Measurements from ENCODE around the gene SLC7A1. TPM values are rescaled to one million over a fixed set of nuclear protein-coding genes. Genes with fewer than 3 reads are reported as not detected.

SLC7A1 gene
- total and polyA plus RNA-seq, 7 donors: 2.4 to 25.6 (median 15.0) TPM

DNA sequence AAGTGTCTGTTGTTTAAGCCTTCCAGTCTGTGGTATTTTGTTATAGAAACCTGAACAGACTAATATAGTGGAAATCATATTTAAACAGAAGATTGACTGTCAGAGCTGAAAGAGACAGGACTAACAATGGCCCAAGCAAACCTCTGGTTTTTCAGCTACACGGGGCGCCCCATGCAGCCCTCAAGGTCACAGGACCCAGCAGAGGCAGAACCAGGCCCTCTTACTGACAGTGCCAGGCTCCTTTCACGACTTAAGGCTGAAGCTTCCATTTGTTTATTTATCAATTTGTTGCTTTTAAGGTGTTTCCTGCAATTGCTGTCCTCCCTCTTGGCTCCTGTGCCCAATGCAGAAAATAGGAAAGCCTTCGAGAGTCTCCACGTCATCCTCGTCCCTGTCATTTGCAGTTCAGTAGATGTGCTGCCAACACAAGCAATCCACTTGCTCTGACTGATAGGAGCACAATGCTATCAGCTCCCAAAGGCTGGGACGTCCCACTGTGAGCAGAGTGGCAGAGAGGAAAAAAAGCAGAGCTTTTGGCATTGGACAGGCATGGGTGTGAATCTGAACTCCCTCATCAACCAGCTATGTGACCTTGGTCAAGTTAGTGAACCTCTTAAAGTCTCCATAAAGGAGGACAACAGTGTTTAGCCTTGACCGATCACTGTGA lies 10.5 kb upstream of the SLC7A1 start:
- H3K27ac ChIP-seq: no peak overlapping the region
- no peaks in the 10 kb centered on the region for H3K4me1 ChIP-seq
- H3K27me3 ChIP-seq: no peaks in the 10 kb centered on the region
- WGBS, 2 donors: 80 to 85% methylated on average over 8 of the region's 8 CpGs
- DNase-seq: no peak
- no peak overlapping the region for H3K4me3 ChIP-seq
- intact Hi-C loops (cut with DNase I): no loop called here
- TF ChIP-seq EP300 (IDR thresholded peaks at IDR 0.05): no peak
- TF ChIP-seq POLR2A (IDR thresholded peaks at IDR 0.05): no peak
- TF ChIP-seq, protein P1, sequence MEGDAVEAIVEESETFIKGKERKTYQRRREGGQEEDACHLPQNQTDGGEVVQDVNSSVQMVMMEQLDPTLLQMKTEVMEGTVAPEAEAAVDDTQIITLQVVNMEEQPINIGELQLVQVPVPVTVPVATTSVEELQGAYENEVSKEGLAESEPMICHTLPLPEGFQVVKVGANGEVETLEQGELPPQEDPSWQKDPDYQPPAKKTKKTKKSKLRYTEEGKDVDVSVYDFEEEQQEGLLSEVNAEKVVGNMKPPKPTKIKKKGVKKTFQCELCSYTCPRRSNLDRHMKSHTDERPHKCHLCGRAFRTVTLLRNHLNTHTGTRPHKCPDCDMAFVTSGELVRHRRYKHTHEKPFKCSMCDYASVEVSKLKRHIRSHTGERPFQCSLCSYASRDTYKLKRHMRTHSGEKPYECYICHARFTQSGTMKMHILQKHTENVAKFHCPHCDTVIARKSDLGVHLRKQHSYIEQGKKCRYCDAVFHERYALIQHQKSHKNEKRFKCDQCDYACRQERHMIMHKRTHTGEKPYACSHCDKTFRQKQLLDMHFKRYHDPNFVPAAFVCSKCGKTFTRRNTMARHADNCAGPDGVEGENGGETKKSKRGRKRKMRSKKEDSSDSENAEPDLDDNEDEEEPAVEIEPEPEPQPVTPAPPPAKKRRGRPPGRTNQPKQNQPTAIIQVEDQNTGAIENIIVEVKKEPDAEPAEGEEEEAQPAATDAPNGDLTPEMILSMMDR (IDR thresholded peaks at IDR 0.05): no peak
- H3K9me3 ChIP-seq: no peaks in the 10 kb centered on the region
- no peaks in the 10 kb centered on the region for H3K36me3 ChIP-seq

DNA sequence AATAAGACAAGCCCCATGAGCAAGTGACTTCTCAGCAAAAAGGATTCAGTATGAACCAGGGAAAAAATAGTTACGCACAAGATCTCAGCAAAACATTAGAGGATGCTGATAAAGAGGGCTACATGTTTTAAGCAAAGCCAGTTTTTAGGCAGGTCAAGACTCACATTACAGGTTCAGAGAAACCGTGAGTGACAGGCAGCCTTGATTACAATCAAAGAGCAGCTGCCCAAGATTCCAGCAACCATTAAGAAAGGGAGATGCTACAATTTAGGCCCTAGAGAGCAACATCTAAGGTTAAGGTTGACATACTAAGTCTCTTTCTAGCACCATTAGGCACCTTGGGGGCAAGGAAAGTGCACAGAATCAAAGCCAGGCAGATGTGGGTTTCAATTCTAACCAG lies 2.8 kb upstream of the SLC7A1 start:
- no peaks in the 10 kb centered on the region for H3K9me3 ChIP-seq
- TF ChIP-seq EP300 (IDR thresholded peaks at IDR 0.05): no peak
- no peak for TF ChIP-seq POLR2A (IDR thresholded peaks at IDR 0.05)
- TF ChIP-seq, protein P1 (IDR thresholded peaks at IDR 0.05): no peak
- no peak for TF ChIP-seq POLR2AphosphoS5 (IDR thresholded peaks at IDR 0.05)
- peaks cover 0 to 19% (median 6%) of the 10 kb centered on the region in 4 donors for H3K4me1 ChIP-seq
- intact Hi-C loops (cut with DNase I): loop anchor here (5.0 to 10.0 kb wide), 4 partner anchors 164 to 1206 kb away; partner anchors contain the start of gene HMGB1
- H3K36me3 ChIP-seq: no peaks in the 10 kb centered on the region
- no peaks in the 10 kb centered on the region for H3K27me3 ChIP-seq
- WGBS, 2 donors: 92 to 95% methylated on average over 2 of the region's 2 CpGs
- DNase-seq: no peak
- H3K4me3 ChIP-seq: no peak overlapping the region
- no peak overlapping the region for H3K27ac ChIP-seq

DNA sequence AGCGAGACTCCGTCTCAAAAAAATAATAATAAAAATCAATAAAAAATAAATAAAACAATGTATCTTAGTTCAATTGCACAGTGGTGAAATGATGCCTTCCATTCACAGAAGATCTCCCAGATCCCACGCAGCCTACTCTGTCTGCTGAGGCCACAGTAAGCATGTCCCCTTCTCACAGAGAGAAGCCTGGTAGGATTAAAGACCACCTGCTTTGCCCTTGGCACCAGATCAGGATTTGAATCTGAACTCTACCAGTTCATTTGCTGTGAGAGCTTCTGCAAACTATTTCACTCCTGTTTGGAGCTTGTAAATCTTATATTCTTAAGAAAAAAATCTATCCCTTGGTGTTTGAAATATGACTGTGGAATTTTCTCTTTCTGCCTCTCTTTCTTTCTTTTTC lies 2.2 kb upstream of the SLC7A1 start:
- no peak for DNase-seq
- no peak overlapping the region for H3K4me3 ChIP-seq
- intact Hi-C loops (cut with DNase I): loop anchor here (5.0 to 10.0 kb wide), 4 partner anchors 163 to 1207 kb away; partner anchors contain the start of gene HMGB1
- no peak overlapping the region for H3K27ac ChIP-seq
- 96% methylated on average over 3 of the region's 3 CpGs for WGBS, 2 donors
- no peaks in the 10 kb centered on the region for H3K9me3 ChIP-seq
- no peaks in the 10 kb centered on the region for H3K36me3 ChIP-seq
- H3K4me1 ChIP-seq: peaks cover 0 to 25% (median 7%) of the 10 kb centered on the region in 4 donors
- no peak for TF ChIP-seq POLR2A (IDR thresholded peaks at IDR 0.05)
- TF ChIP-seq POLR2AphosphoS5 (IDR thresholded peaks at IDR 0.05): no peak
- TF ChIP-seq, protein P1 (IDR thresholded peaks at IDR 0.05): no peak
- no peak for TF ChIP-seq EP300 (IDR thresholded peaks at IDR 0.05)
- H3K27me3 ChIP-seq: no peaks in the 10 kb centered on the region

DNA sequence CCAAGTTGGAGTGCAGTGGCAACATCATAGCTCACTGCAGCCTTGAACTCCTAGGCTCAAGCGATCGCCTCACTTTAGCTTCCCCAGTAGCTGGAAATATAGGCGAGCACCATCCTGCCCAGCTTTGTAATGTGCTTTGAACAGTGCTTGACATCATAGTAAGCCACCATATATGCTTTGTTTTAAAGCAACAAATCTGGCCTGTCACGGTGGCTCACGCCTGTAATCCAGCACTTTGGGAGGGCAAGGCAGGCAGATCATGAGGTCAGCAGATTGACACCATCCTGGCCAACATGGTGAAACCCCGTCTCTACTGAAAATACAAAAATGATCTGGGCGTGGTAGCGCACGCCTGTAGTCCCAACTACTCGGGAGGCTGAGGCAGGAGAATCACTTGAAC lies 1.8 kb upstream of the SLC7A1 start:
- H3K27me3 ChIP-seq: no peaks in the 10 kb centered on the region
- no peak overlapping the region for H3K27ac ChIP-seq
- DNase-seq: no peak
- TF ChIP-seq POLR2AphosphoS5 (IDR thresholded peaks at IDR 0.05) (no peak), EP300 (IDR thresholded peaks at IDR 0.05) (no peak), POLR2A (IDR thresholded peaks at IDR 0.05) (no peak)
- TF ChIP-seq, protein P1 (IDR thresholded peaks at IDR 0.05): no peak
- intact Hi-C loops (cut with DNase I): loop anchor here (5.0 to 10.0 kb wide), 4 partner anchors 162 to 1208 kb away; partner anchors contain the start of gene HMGB1
- no peak overlapping the region for H3K4me3 ChIP-seq
- H3K9me3 ChIP-seq: no peaks in the 10 kb centered on the region
- H3K4me1 ChIP-seq: peaks cover 0 to 30% (median 8%) of the 10 kb centered on the region in 4 donors
- WGBS, 2 donors: 91 to 95% methylated on average over 10 of the region's 10 CpGs
- no peaks in the 10 kb centered on the region for H3K36me3 ChIP-seq

Data from sigmoid colon (tissue), 7 donors.